HG03159 (cell line): ENCODE data around the gene CNTN4.

ENCODE experiments used
- ATAC-seq: cut with Tn5 transposase; IDR thresholded peaks from one replicate; pipeline ENCODE4 v1.9.1; 2021; ENCODE audit warnings: mild to moderate bottlenecking, moderate library complexity; ENCODE audit not compliant: unreplicated experiment

Gene CNTN4

DNA sequence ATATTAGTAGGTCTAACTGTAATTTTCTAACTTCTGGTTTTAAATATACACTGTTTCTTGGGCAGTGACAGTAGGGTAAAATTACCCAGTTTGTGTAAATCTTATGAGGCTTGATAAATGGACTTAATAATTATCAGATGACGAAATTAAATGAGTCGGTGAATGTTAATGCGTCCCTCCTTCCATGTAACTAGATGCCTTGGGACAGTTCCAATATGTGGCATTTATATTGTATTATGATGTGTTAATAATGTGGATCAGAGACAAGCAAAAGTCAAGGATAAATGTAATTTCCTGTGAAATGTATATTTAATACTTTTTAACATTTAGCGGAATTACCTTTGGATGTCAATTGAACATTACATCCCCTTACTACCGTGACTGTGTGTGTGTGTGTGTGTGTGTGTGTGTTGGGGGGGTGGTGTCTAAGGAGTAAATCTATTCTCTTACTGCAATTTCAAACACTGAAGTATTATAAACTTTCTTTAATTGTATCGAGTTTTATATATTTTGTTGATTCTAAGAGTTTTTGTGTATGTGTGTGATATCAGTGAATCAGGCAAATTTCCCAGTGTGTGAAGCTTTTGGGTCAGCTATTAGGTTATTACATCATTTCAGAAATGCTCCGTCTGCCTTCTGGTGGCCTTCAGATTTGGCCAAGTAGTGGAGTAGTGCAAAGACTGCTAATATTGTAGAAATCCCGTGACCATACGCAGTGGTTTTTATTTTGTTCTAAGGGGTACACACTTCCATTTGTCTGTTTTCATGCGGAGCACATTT, 50.1 kb downstream of the CNTN4 start:
- no peak for ATAC-seq

- ATAC-seq: no peak
Observed at GRCh38 chr3:2153053-2153452, 54.4 kb downstream of the CNTN4 start.

DNA sequence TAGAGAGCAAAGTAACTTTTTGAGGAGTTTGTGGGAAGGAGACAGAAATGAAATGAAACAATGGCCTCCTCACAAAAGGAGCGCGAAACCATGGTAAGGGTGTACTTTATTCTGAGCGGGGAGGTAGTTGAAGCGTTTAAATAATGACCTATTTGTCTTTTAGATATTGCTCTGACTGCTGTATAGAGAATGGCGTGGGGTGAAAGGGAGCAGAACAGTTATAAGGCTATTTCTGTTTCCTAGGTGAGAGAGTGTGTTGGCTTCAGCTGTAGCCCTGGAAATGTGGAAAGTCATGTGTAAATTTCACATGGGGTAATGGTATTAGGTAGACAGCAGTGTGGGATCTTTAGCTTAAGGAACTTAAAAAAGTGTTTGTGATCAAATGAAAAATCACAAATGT, 54.9 kb downstream of the CNTN4 start:
- no peak for ATAC-seq

DNA sequence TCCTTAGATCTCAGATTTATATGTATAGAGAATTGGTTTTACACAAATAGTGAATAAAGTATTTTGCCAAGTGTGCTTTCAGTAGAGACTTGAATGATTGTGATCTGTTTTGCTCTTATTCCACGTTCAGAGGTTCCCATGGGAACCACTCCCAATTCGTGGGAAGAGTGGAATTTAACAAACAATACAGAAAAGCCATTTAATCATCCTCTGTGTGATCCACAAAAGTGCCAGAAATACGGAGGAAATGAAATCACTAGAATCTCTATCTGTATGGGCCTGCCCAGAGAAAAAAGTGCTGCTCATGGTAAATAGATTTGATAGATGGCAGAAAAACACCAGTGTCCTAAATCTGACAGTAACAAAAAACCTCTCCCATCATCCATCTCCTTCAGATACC, 56.0 kb downstream of the CNTN4 start:
- ATAC-seq: no peak

GRCh38 chr3:2156244-2156847, 57.7 kb downstream of the CNTN4 start:
- ATAC-seq: peak; percentile 70

DNA sequence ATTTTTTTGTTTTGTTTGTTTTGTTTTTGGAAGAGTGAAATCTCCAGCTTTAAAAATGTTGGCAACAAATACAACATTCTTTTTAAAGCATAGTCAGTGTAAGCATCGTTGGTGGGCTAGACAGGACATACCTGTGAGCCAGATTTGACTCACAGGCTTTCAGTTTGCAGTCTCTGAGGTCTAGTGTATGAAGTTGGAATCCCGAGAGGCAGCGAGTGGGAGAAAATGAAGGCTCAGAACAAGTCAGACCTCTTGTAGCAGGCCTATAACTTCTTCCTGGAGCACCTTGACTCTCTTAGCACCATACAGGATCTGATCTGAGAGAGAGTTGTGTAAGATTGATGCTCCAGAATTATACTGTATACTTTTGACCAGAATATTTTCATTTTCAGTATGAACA, 60.2 kb downstream of the CNTN4 start:
- ATAC-seq: no peak

DNA sequence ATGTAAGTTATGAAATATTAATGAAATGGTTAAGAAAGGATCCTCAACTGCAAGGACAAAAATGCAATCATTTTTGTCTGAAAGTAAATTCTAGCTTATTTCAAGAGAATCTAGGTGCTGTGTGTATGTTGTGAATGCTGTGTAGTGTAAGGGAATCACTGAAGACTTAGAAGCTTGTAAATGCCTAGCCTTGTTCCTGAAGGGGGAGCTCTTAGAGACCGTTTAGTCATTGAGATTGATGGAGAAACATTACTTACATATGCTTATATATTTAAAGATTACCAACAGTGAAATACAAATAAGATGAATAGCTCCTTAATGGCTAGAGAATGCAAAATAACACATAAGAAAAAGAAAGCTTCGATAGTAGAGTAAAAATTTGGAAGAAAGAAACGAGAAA, 67.9 kb downstream of the CNTN4 start:
- no peak for ATAC-seq

- no peak for ATAC-seq
Observed at GRCh38 chr3:2172561-2173171, 74.0 kb downstream of the CNTN4 start.

DNA sequence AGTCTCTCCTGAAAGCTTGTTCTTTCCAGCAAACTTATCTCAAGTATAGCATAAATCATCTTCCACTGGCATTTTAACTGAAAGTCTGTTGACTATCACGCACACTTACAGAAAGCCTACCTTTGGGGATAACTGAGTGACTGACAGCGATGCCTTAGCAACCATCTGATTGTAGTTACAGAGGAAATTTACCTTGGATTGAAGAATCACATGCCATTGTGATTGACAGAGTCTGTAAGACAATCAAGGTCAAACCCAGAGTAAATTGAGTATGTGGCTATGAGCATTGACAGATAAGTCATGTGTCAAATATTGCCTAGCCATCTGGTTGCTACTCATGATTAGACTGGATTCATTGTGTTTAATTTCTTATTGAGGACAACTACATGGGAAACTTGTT, 82.0 kb downstream of the CNTN4 start:
- no peak for ATAC-seq

DNA sequence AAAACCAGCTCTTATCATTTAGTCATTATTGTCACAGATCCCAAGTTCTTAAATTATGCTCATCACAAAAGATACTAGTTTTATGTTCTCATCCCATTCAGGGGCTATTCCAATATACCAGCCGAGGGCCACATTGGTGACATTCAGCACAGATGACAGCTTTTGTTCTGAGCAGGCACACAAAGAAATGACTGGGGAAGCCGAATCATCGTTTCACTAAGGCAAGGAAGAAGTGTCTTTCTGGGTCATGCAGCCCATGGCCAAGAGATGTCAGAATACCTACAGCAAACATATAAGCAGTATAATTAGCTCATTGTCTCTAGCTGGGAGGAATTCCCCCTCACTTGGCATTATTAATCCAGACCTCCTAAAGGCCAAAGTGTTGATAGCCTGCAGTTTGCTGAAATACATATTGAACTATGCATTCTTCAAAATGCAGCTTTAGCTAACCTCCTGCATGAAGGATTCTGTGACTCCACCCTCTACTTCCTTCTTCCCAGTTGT, 100.2 kb downstream of the CNTN4 start:
- ATAC-seq: no peak

GRCh38 chr3:2204054-2204453, 105.4 kb downstream of the CNTN4 start:
- ATAC-seq: no peak

DNA sequence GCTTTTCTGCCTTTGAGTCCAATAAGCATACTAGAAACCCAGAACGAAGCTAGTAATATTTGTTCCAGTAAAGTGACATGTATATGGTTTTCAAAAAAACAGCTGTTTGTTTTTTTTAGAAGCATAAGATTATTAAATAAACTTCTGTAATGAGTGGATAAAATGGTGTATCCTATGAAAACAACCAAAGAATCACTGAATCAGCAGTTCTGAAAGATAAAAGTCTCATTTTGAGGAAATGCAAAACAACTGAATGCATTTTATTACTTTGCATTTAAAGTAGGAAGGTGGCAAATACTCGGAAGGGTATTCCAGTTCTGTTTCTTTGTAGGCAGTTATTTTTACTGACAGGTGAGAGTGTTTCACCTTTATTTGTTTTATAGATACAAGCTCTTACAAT, 107.0 kb downstream of the CNTN4 start:
- no peak for ATAC-seq

GRCh38 chr3:2206536-2206935, 107.9 kb downstream of the CNTN4 start:
- ATAC-seq: no peak

DNA sequence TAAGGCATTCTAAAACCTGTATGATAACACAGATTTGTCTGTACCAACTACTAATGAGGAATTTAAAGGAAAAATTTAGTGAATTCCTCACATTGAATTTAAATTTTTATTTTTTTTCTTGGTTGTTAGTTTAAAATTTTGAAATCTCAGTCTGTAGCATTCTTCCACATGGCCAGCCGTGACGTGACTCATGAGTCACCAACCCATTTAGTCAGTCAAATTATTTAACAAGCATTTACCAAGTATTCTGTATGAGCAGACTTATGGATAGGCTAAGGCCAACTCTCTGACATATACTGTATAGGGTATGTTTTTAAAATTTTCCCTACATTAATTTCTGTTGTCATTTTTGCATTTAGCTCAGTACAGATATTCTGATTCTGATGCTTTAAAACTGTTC, 112.9 kb downstream of the CNTN4 start:
- ATAC-seq: no peak

- no peak for ATAC-seq
Observed at GRCh38 chr3:2212206-2212605, 113.5 kb downstream of the CNTN4 start.

DNA sequence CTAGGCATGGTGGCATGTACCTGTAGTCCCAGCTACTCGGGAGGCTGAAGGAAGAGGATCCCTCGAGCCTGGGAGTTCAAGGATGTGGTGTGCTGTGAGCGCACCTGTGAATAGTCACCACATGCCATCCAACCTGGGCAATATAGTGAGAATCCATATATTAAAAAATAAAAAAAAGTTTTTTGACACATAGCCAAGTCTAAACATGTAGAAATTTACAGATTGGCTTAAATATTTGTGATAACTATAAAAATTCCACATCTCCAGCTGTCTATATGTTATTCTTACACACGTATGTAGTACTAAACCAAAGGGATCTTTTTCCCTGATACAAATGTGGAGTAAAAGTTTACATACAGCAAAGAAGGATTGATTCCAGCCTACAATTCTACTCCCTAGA, 119.7 kb downstream of the CNTN4 start:
- no peak for ATAC-seq

DNA sequence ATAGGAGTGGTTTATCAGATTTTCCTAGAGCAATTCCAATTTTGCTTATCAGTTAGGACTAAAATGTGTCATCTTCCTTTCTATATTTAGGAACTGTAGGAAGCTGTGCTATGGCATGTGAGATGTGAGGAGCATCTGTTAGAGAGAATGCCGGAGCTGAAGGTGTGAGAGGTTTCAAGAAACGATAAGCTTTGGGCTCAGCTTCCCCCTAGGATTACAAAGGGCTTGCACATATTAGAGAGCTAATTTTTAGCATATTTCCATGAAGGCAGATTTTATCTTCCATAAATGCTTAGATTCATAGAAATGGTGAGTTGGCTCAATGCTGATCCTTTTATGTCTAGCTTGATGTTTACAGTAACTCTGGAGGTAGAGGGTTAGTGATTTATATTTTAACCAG, 120.2 kb downstream of the CNTN4 start:
- no peak for ATAC-seq

GRCh38 chr3:2236203-2236602, 137.5 kb downstream of the CNTN4 start:
- no peak for ATAC-seq

DNA sequence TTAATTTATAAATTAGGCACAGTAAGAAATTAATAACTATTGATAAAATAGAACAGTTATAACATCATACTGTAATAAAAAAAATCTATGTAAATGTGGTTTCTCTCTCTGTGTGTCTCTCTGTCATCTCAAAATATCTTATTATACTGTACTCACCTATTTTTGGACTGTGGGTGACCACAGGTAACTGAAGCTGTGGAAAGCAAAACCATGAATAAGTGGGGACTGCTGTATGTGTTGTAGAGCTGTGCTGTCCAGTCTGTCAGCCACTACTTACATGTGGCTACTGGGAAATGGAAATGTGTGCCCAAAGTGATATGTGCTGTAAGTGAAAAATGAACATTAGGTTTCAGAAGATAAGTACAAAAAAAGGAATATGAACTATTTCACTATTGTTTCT, 145.5 kb downstream of the CNTN4 start:
- ATAC-seq: no peak

- no peak for ATAC-seq
Observed at GRCh38 chr3:2246873-2247648, 148.4 kb downstream of the CNTN4 start.

DNA sequence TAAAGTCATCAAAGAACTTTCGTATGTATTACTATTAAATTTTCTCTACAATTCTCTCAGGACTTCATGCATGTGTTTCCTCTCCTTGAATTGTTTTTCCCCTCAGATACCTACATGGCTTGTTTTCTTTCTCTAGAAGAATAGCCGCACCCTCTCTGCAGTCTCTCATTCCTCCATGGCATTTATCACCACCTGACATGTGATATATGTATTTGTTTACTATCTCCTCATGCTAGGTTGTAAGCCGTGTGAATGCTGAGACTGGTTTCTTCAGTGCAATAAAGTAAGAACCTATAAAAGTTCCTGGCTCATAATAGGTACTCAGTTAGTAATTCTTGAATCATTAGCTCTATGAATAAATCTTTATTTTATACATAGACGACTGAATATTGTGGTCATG, 149.2 kb downstream of the CNTN4 start:
- no peak for ATAC-seq
